22Rv1 (cell line): Measurements from ENCODE around the gene AGER.

Source experiments
- H3K27ac ChIP-seq: fragments of 450-650 bp; 2 replicates; pipeline ENCODE4 v1.5.1; 2017
- ZFX ChIP-seq: fragments of 450-650 bp; IDR thresholded peaks from 2 replicates; pipeline ENCODE4 v1.6.1; 2017; ENCODE audit warnings: antibody characterized with exemption, borderline replicate concordance
- TF ChIP-seq, protein P1 (sequence below): fragments of 450-650 bp; IDR thresholded peaks from 2 replicates; pipeline ENCODE4 v1.5.1; 2017; ENCODE audit warnings: mild to moderate bottlenecking

AGER gene

DNA sequence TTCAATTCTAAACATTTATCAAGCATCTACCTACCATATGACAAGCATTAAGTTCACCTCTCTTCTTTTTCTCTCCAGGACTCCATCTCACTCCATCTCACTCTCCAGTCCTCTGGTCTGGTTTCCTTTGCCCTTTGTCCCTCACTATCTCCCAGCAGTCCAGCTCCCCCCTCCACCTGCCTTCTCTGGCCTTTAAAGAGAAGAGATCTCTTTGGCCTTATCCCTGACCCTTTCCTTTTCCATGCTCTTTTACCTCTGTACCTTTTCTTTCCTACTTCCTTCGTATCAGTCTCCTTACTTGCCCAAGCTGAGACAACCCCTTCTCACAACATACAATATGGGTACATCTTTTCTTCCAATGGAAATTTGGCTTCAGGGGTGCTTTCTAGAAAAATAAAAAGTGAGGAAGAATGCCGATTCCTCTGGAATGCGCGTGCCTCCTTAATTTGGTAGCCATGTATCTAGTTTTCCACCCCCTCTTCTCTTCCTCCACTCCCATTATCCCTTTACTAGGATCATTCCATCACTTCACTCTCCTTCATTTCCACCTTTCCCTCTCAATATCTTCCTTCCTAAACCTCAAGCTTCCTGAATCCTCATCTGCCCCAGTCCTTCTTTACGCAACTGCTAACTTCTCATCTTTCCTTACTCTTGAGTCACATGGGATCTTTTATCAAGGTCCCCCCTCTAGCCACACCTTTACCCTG lies 7.4 kb downstream of the AGER start:
- TF ChIP-seq ZFX = no peak
- TF ChIP-seq, protein P1, sequence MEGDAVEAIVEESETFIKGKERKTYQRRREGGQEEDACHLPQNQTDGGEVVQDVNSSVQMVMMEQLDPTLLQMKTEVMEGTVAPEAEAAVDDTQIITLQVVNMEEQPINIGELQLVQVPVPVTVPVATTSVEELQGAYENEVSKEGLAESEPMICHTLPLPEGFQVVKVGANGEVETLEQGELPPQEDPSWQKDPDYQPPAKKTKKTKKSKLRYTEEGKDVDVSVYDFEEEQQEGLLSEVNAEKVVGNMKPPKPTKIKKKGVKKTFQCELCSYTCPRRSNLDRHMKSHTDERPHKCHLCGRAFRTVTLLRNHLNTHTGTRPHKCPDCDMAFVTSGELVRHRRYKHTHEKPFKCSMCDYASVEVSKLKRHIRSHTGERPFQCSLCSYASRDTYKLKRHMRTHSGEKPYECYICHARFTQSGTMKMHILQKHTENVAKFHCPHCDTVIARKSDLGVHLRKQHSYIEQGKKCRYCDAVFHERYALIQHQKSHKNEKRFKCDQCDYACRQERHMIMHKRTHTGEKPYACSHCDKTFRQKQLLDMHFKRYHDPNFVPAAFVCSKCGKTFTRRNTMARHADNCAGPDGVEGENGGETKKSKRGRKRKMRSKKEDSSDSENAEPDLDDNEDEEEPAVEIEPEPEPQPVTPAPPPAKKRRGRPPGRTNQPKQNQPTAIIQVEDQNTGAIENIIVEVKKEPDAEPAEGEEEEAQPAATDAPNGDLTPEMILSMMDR = no peak
- peak overlapping the region; percentile 99 for H3K27ac ChIP-seq

GRCh38 chr6:32175711-32176475 lies 8.2 kb downstream of the AGER start, which contains the start of gene AGPAT1:
Gene AGPAT1, minus strand, starts transcription at chr6:32176084. Its CDS starts 4,588 bp downstream, at chr6:32171496.
- TF ChIP-seq, protein P1 = no peak
- no peak for TF ChIP-seq ZFX
- H3K27ac ChIP-seq = peak within 1 kb of the TSS; percentile 99

DNA sequence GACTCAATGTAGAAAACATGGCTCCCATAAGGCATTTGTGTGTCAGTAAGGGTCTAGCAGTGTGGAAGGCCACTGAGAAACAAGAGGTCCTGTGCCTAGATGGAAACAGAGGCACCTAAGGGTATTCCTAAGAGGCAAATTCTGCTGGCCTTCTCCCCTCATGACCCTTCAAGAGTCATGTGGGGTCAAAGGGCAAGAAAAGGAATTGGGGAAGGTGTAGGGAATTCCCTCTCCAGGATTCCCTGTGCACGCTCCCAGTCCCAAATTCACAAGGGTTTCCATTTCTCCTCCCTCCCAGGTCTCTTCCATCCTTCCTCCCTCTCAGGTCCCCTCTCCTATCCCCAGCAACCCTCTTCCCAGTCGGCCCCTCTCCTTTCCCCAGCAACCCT lies 8.7 kb downstream of the AGER start:
- TF ChIP-seq, protein P1 = no peak
- no peak for TF ChIP-seq ZFX
- peak overlapping the region; percentile 99 for H3K27ac ChIP-seq

- TF ChIP-seq, protein P1 = no peak
- TF ChIP-seq ZFX = no peak
- no peak overlapping the region for H3K27ac ChIP-seq
These were observed 9.6 kb downstream of the AGER start for GRCh38 chr6:32174416-32174815.

GRCh38 chr6:32173051-32173727 lies 10.9 kb downstream of the AGER start:
- TF ChIP-seq ZFX = no peak
- TF ChIP-seq, protein P1 = no peak
- no peak overlapping the region for H3K27ac ChIP-seq

GRCh38 chr6:32171234-32171633 lies 12.8 kb downstream of the AGER start:
- H3K27ac ChIP-seq = no peak overlapping the region
- TF ChIP-seq ZFX = no peak
- TF ChIP-seq, protein P1 = no peak

DNA sequence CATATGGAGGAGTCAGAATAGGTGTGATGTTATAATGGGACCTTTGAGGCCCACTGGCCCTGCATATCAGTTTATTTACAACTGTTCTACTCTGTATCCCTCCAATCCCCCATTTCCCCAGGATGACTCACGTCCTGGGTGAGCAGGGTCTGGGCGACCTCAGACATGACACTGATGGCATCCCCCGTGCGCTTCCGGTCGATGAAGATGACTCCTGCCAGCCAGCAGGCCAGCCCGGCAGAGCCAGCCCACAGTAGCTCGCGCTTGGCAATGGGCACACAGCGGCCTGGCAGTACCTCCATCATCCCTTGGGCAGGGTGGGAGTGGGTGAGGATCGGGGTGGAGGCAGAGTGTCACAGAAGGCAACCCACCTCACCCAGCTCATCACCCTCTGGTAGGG lies 13.8 kb downstream of the AGER start:
- TF ChIP-seq ZFX = no peak
- TF ChIP-seq, protein P1 = no peak
- H3K27ac ChIP-seq = no peak overlapping the region
